ENCODE data around the gene JAK1. TPM values are rescaled to one million over a fixed set of nuclear protein-coding genes. Genes with fewer than 3 reads are reported as not detected.

JAK1 gene
- total RNA-seq, 4 donors from 2014 or later = 214 to 288 (median 265) TPM

DNA sequence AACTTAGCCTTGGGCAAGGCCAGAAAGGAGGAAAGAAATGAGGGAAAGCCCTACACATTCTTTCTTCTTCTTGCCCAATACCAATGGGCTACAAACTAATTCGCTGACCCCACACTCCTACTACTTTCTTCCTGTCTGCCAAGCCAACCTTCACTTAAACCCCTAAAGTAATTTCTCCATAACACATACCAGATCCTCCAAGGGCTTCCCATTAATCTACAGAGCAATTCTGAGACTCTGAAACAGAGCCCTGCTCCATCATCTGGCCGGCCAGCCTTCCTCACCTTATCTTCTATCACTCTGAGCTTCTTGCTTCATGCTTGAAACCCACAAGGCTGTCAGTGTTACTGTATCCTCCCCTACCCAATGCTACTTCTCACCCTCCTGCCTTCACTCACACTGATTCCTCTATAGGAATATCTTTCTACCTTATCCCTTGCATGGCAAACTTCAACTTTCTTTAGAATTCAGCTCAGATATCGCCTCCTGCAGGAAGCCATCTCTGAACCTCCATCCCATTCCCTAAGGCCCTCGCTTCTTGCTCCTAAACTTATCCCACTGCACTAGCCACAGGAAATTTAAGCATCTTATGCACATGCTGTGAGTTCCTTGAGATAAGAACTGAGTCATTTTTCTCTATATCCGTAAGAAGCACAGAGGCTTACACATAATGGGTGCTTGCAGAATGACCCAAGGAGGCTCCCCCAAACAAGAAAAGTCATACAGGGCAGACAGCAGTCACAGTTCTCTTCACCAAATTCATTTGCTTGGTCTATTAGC, 81.9 kb downstream of the JAK1 start:
- TF ChIP-seq CTCF (IDR thresholded peaks at IDR 0.05; ENCODE audit: low read depth) = no peak

- TF ChIP-seq CTCF (IDR thresholded peaks at IDR 0.05; ENCODE audit: low read depth) = no peak
Observed at GRCh38 chr1:64882574-64883255, 83.6 kb downstream of the JAK1 start.

- no peak for TF ChIP-seq CTCF (IDR thresholded peaks at IDR 0.05; ENCODE audit: low read depth)
Observed at GRCh38 chr1:64881281-64881680, 85.1 kb downstream of the JAK1 start.

DNA sequence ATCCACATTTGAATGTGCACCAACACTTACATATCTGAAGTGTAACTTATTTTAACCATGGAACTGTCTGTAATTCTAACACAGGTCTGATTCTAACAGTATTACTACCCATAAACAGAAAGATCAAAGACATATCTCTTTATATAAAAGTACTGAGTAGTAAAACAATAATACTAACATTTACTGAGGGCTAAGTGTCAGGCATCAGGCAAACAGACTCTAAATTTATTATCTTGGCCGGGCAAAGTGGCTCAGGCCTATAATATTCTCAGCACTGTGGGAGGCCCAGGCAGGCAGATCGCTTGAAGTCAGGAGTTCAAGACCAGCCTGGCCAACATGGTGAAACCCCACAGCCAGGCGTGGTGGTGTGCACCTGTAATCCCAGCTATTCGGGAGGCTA, 85.9 kb downstream of the JAK1 start:
- TF ChIP-seq CTCF (IDR thresholded peaks at IDR 0.05; ENCODE audit: low read depth) = no peak

GRCh38 chr1:64878931-64879611, 87.3 kb downstream of the JAK1 start:
- no peak for TF ChIP-seq CTCF (IDR thresholded peaks at IDR 0.05; ENCODE audit: low read depth)

GRCh38 chr1:64878090-64878489, 88.3 kb downstream of the JAK1 start:
- no peak for TF ChIP-seq CTCF (IDR thresholded peaks at IDR 0.05; ENCODE audit: low read depth)

- TF ChIP-seq CTCF (IDR thresholded peaks at IDR 0.05; ENCODE audit: low read depth) = no peak
Observed at GRCh38 chr1:64877598-64877997, 88.8 kb downstream of the JAK1 start.

All from subcutaneous adipose tissue (tissue), 4 donors.